ENCODE measurements around the gene ROR2.

Gene ROR2

DNA sequence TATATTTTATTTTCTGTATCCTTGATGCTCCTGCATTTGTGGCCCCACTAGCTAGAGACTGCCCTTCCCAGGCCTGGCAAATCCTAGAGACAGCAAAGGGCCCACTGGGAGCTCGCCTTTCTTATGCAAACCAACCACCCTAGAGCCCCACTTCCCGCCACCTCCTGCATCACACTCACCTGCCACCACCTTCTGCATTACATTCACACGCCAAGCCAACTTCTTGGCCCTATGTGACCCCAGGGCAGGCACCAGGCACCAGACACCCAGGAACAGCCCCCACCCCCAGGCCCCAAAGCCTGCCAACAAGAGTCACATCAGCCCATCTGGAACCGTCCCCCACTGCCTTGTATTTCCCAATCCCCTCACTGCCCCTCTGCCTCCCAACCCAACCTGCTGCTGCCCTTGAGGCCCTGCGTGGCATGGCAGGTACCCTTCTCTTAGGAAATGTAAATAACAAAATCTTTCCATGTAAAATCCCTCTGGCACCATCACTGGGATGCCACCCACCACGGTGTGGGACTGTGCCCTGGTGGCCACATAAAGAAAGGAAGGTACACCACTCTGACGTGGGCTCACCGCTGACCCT, 22.0 kb downstream of the ROR2 start:
- TF ChIP-seq, protein P1, sequence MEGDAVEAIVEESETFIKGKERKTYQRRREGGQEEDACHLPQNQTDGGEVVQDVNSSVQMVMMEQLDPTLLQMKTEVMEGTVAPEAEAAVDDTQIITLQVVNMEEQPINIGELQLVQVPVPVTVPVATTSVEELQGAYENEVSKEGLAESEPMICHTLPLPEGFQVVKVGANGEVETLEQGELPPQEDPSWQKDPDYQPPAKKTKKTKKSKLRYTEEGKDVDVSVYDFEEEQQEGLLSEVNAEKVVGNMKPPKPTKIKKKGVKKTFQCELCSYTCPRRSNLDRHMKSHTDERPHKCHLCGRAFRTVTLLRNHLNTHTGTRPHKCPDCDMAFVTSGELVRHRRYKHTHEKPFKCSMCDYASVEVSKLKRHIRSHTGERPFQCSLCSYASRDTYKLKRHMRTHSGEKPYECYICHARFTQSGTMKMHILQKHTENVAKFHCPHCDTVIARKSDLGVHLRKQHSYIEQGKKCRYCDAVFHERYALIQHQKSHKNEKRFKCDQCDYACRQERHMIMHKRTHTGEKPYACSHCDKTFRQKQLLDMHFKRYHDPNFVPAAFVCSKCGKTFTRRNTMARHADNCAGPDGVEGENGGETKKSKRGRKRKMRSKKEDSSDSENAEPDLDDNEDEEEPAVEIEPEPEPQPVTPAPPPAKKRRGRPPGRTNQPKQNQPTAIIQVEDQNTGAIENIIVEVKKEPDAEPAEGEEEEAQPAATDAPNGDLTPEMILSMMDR (IDR thresholded peaks at IDR 0.05; ENCODE audit: low read depth, low read length, missing control alignments) = no peak
- no peak for DNase-seq (ENCODE audit: low read depth)
- no peak overlapping the region for H3K4me3 ChIP-seq (ENCODE audit: low read depth, low read length)

DNA sequence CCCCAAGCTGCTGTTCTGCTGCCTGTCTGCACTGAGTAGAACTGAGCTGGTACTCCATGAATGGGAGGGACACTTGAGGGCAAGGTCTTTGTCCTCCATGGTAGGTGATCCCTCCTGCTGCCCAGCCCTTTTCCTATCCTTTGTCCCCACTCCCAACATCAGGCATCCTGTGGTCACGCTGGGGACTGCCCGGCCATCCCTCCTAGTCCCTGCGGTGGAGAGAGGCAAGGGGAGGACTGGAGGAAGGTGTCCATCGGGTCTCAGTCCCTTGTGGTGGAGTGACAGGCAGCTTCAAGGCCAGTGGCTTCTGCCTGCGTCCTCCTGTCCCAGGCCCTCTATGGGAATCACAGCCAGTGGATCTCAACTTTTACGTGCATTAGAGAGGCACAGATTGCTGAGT, 25.9 kb downstream of the ROR2 start:
- TF ChIP-seq, protein P1 (IDR thresholded peaks at IDR 0.05; ENCODE audit: low read depth, low read length, missing control alignments) = no peak
- DNase-seq (ENCODE audit: low read depth) = no peak
- no peak overlapping the region for H3K4me3 ChIP-seq (ENCODE audit: low read depth, low read length)

DNA sequence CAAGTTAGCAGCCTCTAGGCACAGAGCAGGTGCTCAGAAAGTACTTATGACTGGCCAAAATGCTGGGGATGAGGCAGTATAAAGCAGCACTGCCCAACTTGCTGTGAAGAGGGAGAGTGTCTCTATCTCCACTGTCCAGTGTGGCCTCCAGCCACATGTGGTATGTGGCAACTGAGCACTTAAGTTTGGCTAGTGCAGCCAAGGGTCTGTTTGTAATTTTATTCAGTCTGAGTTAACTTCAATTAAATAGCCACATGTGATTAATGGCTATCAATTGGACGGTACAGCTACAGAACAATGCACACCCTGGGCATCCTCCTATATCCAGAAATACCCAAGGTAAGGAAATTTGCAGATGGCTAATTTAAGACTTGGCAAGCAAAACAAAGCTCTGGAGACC, 26.9 kb downstream of the ROR2 start:
- no peak overlapping the region for H3K4me3 ChIP-seq (ENCODE audit: low read depth, low read length)
- DNase-seq (ENCODE audit: low read depth) = no peak
- TF ChIP-seq, protein P1 (IDR thresholded peaks at IDR 0.05; ENCODE audit: low read depth, low read length, missing control alignments) = no peak

DNA sequence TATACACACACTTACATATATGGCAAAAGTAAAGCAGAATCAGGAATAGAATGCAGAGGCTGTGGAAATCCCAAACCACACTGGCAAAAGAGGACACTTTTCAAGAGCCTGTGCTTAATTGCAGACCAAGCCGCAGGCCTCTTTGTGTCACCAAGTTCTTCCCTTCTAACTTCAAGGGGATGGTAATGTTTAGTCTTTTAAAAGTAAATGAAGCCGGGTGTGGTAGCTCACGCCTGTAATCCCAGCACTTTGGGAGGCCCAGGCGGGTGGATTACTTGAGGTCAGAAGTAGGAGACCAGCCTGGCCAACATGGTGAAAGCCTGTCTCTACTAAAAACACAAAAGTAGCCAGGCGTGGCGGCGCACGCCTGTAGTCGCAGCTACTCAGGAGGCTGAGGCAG, 28.7 kb downstream of the ROR2 start:
- no peak for DNase-seq (ENCODE audit: low read depth)
- TF ChIP-seq, protein P1 (IDR thresholded peaks at IDR 0.05; ENCODE audit: low read depth, low read length, missing control alignments) = no peak
- no peak overlapping the region for H3K4me3 ChIP-seq (ENCODE audit: low read depth, low read length)

DNA sequence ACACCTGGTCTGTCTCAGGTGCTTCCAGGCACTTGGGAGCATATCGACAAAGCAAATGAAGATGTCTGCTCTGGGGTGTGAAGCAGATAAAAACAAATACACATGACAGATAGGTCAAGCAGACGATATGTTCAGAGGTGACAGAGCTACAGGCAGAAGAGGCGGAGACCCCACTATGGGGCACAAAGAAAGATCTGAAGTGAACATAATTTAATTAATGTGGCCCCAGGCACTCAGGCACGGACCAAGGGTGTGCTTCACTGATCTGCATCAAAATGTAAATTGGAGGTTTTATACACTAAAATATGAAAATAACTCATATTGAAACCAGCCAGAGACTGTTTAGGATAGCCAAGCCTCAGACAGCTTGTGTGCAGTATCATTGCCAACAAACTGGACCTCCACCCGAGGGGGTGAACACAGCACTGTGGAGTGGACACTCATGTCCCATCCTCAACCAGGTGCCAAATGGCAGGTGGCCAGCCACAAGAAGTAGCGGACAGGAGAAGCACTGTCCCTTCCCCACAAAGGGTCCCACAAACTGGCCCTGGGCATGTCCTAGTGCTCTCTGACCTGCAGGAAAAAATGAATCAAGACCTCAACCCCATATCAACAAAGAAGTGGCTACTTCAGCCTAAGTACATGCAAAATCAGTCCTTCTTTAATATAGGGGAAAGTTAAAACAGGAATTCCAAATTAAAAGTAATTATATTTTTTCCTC, 29.2 kb downstream of the ROR2 start:
- TF ChIP-seq, protein P1 (IDR thresholded peaks at IDR 0.05; ENCODE audit: low read depth, low read length, missing control alignments) = no peak
- no peak for DNase-seq (ENCODE audit: low read depth)
- H3K4me3 ChIP-seq (ENCODE audit: low read depth, low read length) = no peak overlapping the region

DNA sequence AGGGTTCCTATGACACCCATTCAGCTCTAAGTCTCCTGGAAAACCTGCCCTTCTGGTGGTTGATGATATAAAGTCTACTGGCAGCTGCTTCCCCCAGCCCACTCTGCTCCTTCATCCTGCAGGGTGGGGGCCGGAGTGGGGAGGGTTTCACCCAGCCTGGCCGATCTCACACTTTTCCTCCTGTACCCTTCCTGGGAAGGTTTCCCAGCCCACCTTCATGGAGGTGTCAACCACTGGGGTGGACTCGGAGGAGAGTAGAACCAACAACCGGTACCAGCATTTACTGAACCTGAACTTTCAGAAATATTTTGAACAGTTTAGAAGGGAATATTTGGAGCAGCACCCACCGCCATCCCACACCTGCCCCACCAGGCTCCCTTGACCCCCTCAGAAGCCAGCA, 30.4 kb downstream of the ROR2 start:
- no peak for DNase-seq (ENCODE audit: low read depth)
- no peak overlapping the region for H3K4me3 ChIP-seq (ENCODE audit: low read depth, low read length)
- TF ChIP-seq, protein P1 (IDR thresholded peaks at IDR 0.05; ENCODE audit: low read depth, low read length, missing control alignments) = no peak

DNA sequence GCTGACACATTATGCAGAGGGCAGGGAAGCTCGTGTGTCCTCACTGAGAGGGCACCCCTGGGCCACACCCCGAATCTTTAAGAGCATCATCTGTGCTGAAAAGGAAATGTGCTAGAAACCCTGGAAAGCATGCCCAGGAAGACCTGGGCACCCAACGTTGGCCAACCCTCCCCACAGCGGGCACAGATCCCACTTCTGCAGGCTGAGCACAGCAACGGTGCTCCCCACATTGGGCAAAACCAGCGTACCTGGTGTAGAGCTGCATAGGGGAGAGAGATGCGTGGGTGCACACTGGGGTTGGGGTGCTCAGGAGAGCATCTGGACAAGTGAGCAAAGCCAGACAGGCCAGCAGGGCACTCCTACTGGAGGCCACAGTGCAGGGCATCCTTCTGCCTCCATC, 32.6 kb downstream of the ROR2 start:
- DNase-seq (ENCODE audit: low read depth) = no peak
- no peak overlapping the region for H3K4me3 ChIP-seq (ENCODE audit: low read depth, low read length)
- TF ChIP-seq, protein P1 (IDR thresholded peaks at IDR 0.05; ENCODE audit: low read depth, low read length, missing control alignments) = no peak

Data from GM12864 (cell line).